Common myeloid progenitor, CD34-positive (primary cell): Measurements from ENCODE around the gene ISY1.
"Not testable (repeated sequence)": the region's sequence is repeated elsewhere in the genome, so short reads cannot be mapped to it uniquely, and the experiment has no call there.

Experiments used
- CTCF ChIA-PET: fragments of 350-600 bp; sonication (Branson Sonifier 250); formaldehyde crosslinking; loops from one replicate; lab custom pipeline; 2021; ENCODE audit warnings: antibody characterized with exemption; lab: Charles Lee
- POLR2A ChIA-PET: fragments of 350-600 bp; sonication (Branson Sonifier 250); formaldehyde crosslinking; loops from one replicate; lab custom pipeline; 2021; ENCODE audit warnings: antibody characterized with exemption; lab: Charles Lee
- DNase-seq, 3 donors: peaks; one replicate each; pipeline versions ENCODE4 v3.0.0 to v3.0.0-alpha.2; 2013
- H3K27ac ChIP-seq, 2 experiments: 1 replicate in 1 of 2; 2 replicates in 1 of 2; pipeline ENCODE4 v1.7.0; 2013; ENCODE audit warnings: inconsistent platforms in 2 of 2, low read length in 2 of 2, mild to moderate bottlenecking in 2 of 2, low read depth in 1 of 2, moderate library complexity in 1 of 2; ENCODE audit not compliant: severe bottlenecking in 2 of 2, insufficient read depth in 1 of 2, poor library complexity in 1 of 2
- H3K27me3 ChIP-seq, 5 experiments: replicated peaks in 2 of 5; 1 replicate in 3 of 5; 2 replicates in 2 of 5; pipeline versions ENCODE4 v1.6.1 to v1.7.0; 2013; ENCODE audit warnings: low read length in 4 of 5, mild to moderate bottlenecking in 2 of 5, moderate library complexity in 2 of 5, inconsistent platforms in 1 of 5; ENCODE audit not compliant: insufficient read depth in 5 of 5, control insufficient read depth in 4 of 5
- H3K36me3 ChIP-seq, 4 experiments: 1 replicate in 2 of 4; 2 replicates in 2 of 4; pipeline versions ENCODE4 v1.6.1 to v1.7.0; 2013; ENCODE audit warnings: low read length in 3 of 4, control low read depth in 1 of 4, mild to moderate bottlenecking in 1 of 4; ENCODE audit not compliant: control insufficient read depth in 4 of 4, insufficient read depth in 4 of 4
- H3K4me1 ChIP-seq, 4 experiments: 1 replicate in 3 of 4; 2 replicates in 1 of 4; pipeline versions ENCODE4 v1.6.1 to v1.7.1; 2013; ENCODE audit warnings: low read length in 3 of 4, mild to moderate bottlenecking in 3 of 4, control low read depth in 1 of 4, inconsistent platforms in 1 of 4, moderate library complexity in 1 of 4; ENCODE audit not compliant: control insufficient read depth in 4 of 4, insufficient read depth in 4 of 4; ENCODE audit errors: control extremely low read depth in 1 of 4
- H3K4me3 ChIP-seq, 7 experiments: 1 replicate in 4 of 7; 2 replicates in 3 of 7; pipeline versions ENCODE4 v1.5.1 to v1.7.0; 2013; ENCODE audit warnings: mild to moderate bottlenecking in 7 of 7, low read length in 6 of 7, moderate library complexity in 6 of 7, inconsistent platforms in 2 of 7, low read depth in 2 of 7, control low read depth in 1 of 7; ENCODE audit not compliant: insufficient read depth in 4 of 7, control insufficient read depth in 1 of 7; ENCODE audit errors: extremely low read depth in 1 of 7
- H3K9me3 ChIP-seq, 5 experiments: 1 replicate in 4 of 5; 2 replicates in 1 of 5; pipeline versions ENCODE4 v1.6.1 to v1.7.1; 2013; ENCODE audit warnings: low read length in 4 of 5, mild to moderate bottlenecking in 2 of 5, inconsistent platforms in 1 of 5, low read depth in 1 of 5, moderate library complexity in 1 of 5; ENCODE audit not compliant: control insufficient read depth in 4 of 5, insufficient read depth in 2 of 5; ENCODE audit errors: control extremely low read depth in 1 of 5
- WGBS: methylation state at CpG from one replicate; pipeline ENCODE4 v1.1.5; 2013; ENCODE audit not compliant: insufficient coverage; 5-methylcytosine and 5-hydroxymethylcytosine counted together

ISY1 gene

DNA sequence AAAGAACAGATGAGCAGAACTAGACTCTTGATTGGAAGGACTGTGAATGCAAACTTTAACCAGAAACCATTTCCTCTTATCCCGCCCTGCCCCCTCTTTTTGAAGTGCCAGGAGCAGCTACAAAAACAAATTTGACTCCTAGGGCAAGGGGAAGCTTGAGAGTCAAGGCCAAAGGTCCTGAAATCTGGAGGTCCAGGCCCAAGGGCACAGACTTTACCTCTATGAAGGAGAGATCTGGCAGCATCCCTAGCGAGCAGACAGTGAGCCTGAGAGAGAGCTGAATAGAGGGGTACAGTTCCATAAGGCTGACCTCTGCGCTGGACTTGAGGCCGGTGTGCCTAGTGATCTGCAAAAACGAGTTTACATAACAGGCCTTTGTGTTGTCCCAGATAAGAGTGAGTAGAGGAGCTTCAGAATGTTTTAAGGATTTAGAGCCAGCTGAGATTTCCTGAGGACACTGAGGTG, 44.3 kb downstream of the ISY1 start:
- H3K4me3 ChIP-seq: peak overlapping the region in 2 of 7 experiments; percentile 14 to 37
- 66% methylated on average over 5 of the region's 5 CpGs for WGBS
- H3K9me3 ChIP-seq: no peaks in the 10 kb centered on the region
- peaks cover 21 to 55% (median 36%) of the 10 kb centered on the region in 4 experiments for H3K4me1 ChIP-seq
- H3K36me3 ChIP-seq: peaks cover 0 to 9% (median 3%) of the 10 kb centered on the region in 4 experiments
- H3K27ac ChIP-seq: peak overlapping the region in 1 of 2 experiments; percentile 22
- ChIA-PET CTCF (interaction anchor here (1.5 to 2.1 kb wide), 3 partner anchors 46 to 129 kb away, joined by 4 to 7 read pairs (median 5); no protein-coding TSS in a partner anchor), POLR2A (no interaction called here)
- DNase-seq: peak in 2 of 3 donors; percentile 16 to 24
- no peaks in the 10 kb centered on the region for H3K27me3 ChIP-seq

DNA sequence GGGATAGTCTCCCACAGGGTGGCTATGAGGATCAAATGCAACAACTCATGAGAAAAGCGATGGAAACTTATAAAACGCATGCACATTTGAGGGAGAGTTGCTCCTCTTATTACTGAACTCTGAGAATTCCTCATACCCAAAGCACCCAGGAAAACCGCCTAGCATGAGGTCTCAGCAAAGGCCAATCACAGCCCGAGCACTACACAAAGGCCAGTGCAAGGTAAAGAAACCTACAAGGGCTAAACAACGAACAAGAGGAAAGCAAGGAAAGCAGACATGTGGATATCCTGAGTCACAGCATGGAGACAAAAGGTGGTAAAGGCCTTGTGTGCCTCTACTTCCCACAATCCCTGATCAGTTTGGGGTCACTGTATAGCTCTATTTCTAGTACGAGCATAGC, 46.4 kb downstream of the ISY1 start:
- peaks cover 21 to 41% (median 22%) of the 10 kb centered on the region in 4 experiments for H3K4me1 ChIP-seq
- H3K36me3 ChIP-seq: peaks cover 0 to 13% (median 3%) of the 10 kb centered on the region in 4 experiments
- DNase-seq: no peak
- H3K27me3 ChIP-seq: no peaks in the 10 kb centered on the region
- 96% methylated on average over 6 of the region's 6 CpGs for WGBS
- POLR2A ChIA-PET: no interaction called here
- no peak overlapping the region for H3K4me3 ChIP-seq
- CTCF ChIA-PET: interaction anchor here (0.6 to 0.9 kb wide), 2 partner anchors 16 to 207 kb away, joined by 3 to 4 read pairs; no protein-coding TSS in a partner anchor
- H3K9me3 ChIP-seq: no peaks in the 10 kb centered on the region
- H3K27ac ChIP-seq: no peak overlapping the region

DNA sequence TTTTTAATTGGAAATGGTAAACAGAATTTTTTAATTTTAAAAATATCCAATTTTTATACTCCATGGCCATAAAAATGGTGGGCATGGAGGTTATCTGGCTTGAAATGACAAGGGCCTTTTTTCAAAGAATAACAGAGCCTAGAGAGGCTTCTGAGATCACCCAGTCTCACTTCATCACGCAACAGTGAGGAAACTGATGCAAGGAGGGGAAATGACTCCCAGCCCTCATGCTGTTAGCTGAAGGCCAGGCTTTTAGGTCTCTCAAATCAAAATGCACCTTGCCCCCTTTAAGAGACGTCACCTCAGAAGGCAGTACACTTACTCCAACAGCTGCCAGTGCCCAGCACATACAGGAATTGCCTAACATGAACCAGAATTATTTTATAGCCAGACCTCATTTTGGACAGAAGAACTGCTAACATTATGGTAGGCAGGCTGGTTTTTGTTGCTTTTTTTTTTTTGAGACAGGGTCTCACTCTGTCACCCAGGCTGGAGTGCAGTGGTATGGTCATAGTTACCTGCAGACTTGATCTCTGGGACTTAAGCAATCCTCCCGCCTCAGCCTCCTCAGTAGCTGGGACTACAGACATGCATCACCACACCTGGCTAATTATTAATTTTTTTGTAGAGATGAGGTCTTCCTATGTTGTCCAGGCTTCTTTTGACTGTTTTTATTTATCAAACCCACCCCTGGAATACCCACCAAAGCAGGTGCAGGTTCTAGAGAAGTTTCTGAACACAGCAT, 48.4 kb downstream of the ISY1 start:
- Histone ChIP-seq H3K4me1 (peaks cover 9 to 24% (median 10%) of the 10 kb centered on the region in 4 experiments), H3K27me3 (no peaks in the 10 kb centered on the region), H3K9me3 (no peaks in the 10 kb centered on the region), H3K36me3 (peaks cover 0 to 17% (median 4%) of the 10 kb centered on the region in 4 experiments), H3K4me3 (no peak overlapping the region), H3K27ac (no peak overlapping the region)
- POLR2A ChIA-PET: no interaction called here
- DNase-seq: no peak
- WGBS: 98% methylated on average over 3 of the region's 3 CpGs
- CTCF ChIA-PET: interaction anchor here (1.6 kb wide), 1 partner anchor 59 kb away, joined by 5 read pairs; no protein-coding TSS in a partner anchor

DNA sequence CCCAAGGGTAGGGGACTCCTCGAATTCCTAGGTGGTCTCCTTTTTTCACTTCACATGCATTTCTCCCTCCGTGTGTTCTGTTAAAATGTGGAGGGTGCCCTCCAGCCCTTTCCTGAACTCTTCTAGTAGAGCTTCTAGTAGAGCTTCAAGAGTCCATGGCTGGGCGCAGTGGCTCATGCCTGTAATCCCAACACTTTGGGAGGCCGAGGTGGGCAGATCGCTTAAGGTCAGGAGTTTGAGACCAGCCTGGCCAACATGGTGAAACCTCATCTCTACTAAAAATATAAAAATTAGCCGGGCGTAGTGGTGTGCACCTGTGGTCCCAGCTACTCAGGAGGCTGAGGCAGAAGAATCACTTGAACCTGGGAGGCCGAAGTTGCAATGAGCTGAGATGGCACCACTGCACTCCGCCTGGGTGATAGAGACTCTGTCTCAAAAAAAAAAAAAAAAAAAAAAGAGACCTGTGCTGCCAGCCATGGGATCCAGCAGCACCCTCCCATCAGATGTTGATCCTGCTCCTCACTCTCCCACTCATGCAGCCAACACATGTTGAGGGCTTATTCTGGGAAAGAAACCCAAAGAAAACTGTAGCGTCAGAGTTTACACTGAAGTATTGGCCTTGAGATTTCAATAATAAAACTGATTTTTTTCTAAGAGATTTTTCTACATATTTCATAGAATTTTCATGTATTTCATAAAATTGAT, 49.6 kb downstream of the ISY1 start:
- H3K9me3 ChIP-seq, H3K27me3 ChIP-seq, POLR2A ChIA-PET, H3K4me3 ChIP-seq, DNase-seq, H3K27ac ChIP-seq: not testable (repeated sequence)
- Histone ChIP-seq H3K4me1 (peaks cover 3 to 11% (median 5%) of the 10 kb centered on the region in 4 experiments), H3K36me3 (peaks cover 0 to 25% (median 11%) of the 10 kb centered on the region in 4 experiments)
- WGBS: 94% methylated on average over 5 of the region's 10 CpGs
- CTCF ChIA-PET: interaction anchor here (1.5 kb wide), 1 partner anchor 60 kb away, joined by 4 read pairs; no protein-coding TSS in a partner anchor

DNA sequence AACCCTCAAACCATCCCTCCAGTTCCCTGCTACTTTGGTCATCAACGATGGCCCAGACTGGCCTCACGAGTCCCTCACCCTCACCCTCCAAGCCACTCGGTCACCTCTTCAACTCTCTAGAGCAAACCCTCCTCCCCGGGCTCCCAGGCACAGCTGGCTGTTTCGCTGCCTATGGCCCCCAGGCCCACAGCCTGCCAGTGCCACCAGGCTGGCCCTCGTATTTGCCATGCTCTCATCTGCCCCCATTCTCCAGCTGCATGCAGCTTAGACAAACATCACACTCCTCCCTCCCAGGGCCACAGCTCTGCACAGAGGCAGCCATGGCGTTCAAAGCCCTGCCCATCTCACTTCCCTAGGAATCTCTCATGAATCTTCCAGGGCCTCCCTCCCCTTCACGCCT, 53.1 kb downstream of the ISY1 start:
- Histone ChIP-seq H3K9me3 (no peaks in the 10 kb centered on the region), H3K27ac (no peak overlapping the region), H3K4me1 (peaks cover 0 to 5% (median 0%) of the 10 kb centered on the region in 4 experiments), H3K36me3 (peaks cover 0 to 22% (median 11%) of the 10 kb centered on the region in 4 experiments), H3K4me3 (no peak overlapping the region), H3K27me3 (no peaks in the 10 kb centered on the region)
- CTCF ChIA-PET: interaction anchor here (1.1 to 1.7 kb wide), 2 partner anchors 11 to 53 kb away, joined by 3 to 6 read pairs; no protein-coding TSS in a partner anchor
- WGBS: 92% methylated on average over 5 of the region's 8 CpGs
- POLR2A ChIA-PET: no interaction called here
- no peak for DNase-seq

DNA sequence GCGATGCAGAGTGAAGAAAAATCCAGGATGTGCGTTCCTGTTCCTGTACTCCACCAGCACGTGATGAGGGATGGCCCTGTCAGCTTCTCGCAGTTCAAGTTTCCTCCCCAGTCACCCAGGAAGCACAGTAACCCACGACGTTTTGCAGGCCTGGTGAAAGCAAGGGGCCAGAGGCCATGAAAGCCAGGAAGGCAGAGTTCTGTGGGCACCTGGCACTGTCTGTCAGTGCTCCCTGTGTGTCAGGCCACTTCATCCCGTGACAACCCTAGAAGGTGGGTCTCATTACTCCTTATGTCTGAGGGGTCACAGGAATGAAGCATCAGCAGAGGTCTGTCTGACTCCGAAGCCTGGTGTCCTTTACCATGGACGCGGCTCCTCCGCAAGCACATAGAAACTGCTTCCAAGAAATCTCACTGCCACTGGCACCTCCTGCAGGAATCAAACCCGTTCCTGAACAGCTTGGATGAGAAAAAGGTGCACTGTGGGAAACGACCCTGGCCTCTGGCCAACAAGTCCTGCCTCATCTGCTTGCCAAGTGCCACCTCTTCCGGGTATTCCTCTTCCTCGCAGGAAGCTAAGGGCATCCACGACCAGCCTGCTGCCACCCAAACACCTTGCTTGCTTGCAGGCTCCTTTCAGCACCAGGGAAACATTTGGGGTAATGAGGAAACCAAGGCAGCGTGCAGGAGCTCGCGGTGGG, 53.8 kb downstream of the ISY1 start:
- no peak overlapping the region for H3K4me3 ChIP-seq

More for the DNA sequence above, 53.8 kb downstream of the ISY1 start:
- Histone ChIP-seq H3K9me3 (no peaks in the 10 kb centered on the region), H3K27ac (no peak overlapping the region), H3K36me3 (peaks cover 0 to 22% (median 10%) of the 10 kb centered on the region in 4 experiments), H3K4me1 (no peaks in the 10 kb centered on the region), H3K27me3 (no peaks in the 10 kb centered on the region)
- 93% methylated on average over 19 of the region's 19 CpGs for WGBS
- POLR2A ChIA-PET: no interaction called here
- CTCF ChIA-PET: interaction anchor here (0.9 to 1.7 kb wide), 4 partner anchors 53 to 125 kb away, joined by 3 to 6 read pairs (median 3); no protein-coding TSS in a partner anchor
- DNase-seq: no peak
